SU-DHL-6 (cell line): ENCODE measurements around the gene ABCD3.

Experiments used
- CTCF ChIP-seq: fragments of 200-600 bp; sonication (generic); IDR thresholded peaks from one replicate; pipeline ENCODE4 v1.5.1; 2017; ENCODE audit warnings: antibody characterized with exemption, mild to moderate bottlenecking, low read length, moderate library complexity; ENCODE audit not compliant: insufficient read depth, poor library complexity, severe bottlenecking
- EZH2phosphoT487 ChIP-seq: fragments of 200-600 bp; sonication (generic), shearing (Covaris generic); conservative IDR thresholded peaks from 2 replicates; pipeline ENCODE4 v1.6.1; 2018; ENCODE audit warnings: mild to moderate bottlenecking, antibody characterized with exemption, low read length, moderate library complexity, mixed read lengths

- no peak for TF ChIP-seq CTCF
- no peak for TF ChIP-seq EZH2phosphoT487
These were observed 132.6 kb downstream of the ABCD3 start for GRCh38 chr1:94550800-94551241.
